ENCODE data around the gene UGT1A4. TPM values are rescaled to one million over a fixed set of nuclear protein-coding genes. Genes with fewer than 3 reads are reported as not detected.

The UGT1A4 gene
- total RNA-seq, 1 donor from 2014 or later: not detected

GRCh38 chr2:233764761-233765160, 46.2 kb downstream of the UGT1A4 start:
- TF ChIP-seq CTCF (IDR thresholded peaks at IDR 0.05): no peak
- no peaks in the 10 kb centered on the region for H3K36me3 ChIP-seq
- intact Hi-C loops (cut with DNase I): no loop called here
- no peak overlapping the region for H3K4me3 ChIP-seq
- DNase-seq (no peak), ATAC-seq (no peak)
- no peaks in the 10 kb centered on the region for H3K4me1 ChIP-seq
- H3K27me3 ChIP-seq: no peaks in the 10 kb centered on the region
- H3K27ac ChIP-seq: no peak overlapping the region
- H3K9me3 ChIP-seq: no peaks in the 10 kb centered on the region

GRCh38 chr2:233766416-233766815, 47.9 kb downstream of the UGT1A4 start:
- no peaks in the 10 kb centered on the region for H3K9me3 ChIP-seq

GRCh38 chr2:233768076-233768475, 49.5 kb downstream of the UGT1A4 start:
- no peak overlapping the region for H3K4me3 ChIP-seq
- ATAC-seq (no peak), DNase-seq (no peak)
- intact Hi-C loops (cut with DNase I): no loop called here
- H3K36me3 ChIP-seq: no peaks in the 10 kb centered on the region
- H3K4me1 ChIP-seq: no peaks in the 10 kb centered on the region
- no peaks in the 10 kb centered on the region for H3K9me3 ChIP-seq
- H3K27ac ChIP-seq: no peak overlapping the region
- H3K27me3 ChIP-seq: no peaks in the 10 kb centered on the region
- TF ChIP-seq CTCF (IDR thresholded peaks at IDR 0.05): no peak

More at GRCh38 chr2:233766416-233766815, 47.9 kb downstream of the UGT1A4 start:
- Histone ChIP-seq H3K27me3 (no peaks in the 10 kb centered on the region), H3K36me3 (no peaks in the 10 kb centered on the region), H3K4me1 (no peaks in the 10 kb centered on the region), H3K4me3 (no peak overlapping the region), H3K27ac (no peak overlapping the region)
- TF ChIP-seq CTCF (IDR thresholded peaks at IDR 0.05): no peak
- DNase-seq (no peak), ATAC-seq (no peak)
- intact Hi-C loops (cut with DNase I): no loop called here

GRCh38 chr2:233769260-233769659, 50.7 kb downstream of the UGT1A4 start:
- H3K27ac ChIP-seq: no peak overlapping the region
- intact Hi-C loops (cut with DNase I): no loop called here
- ATAC-seq: no peak
- no peak for TF ChIP-seq CTCF (IDR thresholded peaks at IDR 0.05)
- no peaks in the 10 kb centered on the region for H3K4me1 ChIP-seq
- H3K27me3 ChIP-seq: no peaks in the 10 kb centered on the region
- H3K36me3 ChIP-seq: no peaks in the 10 kb centered on the region
- no peaks in the 10 kb centered on the region for H3K9me3 ChIP-seq
- DNase-seq: no peak
- no peak overlapping the region for H3K4me3 ChIP-seq

GRCh38 chr2:233772153-233772552, 53.6 kb downstream of the UGT1A4 start:
- Histone ChIP-seq H3K27me3 (no peaks in the 10 kb centered on the region), H3K27ac (no peak overlapping the region), H3K4me3 (no peak overlapping the region), H3K36me3 (no peaks in the 10 kb centered on the region), H3K9me3 (no peaks in the 10 kb centered on the region), H3K4me1 (no peaks in the 10 kb centered on the region)
- no peak for ATAC-seq
- no peak for DNase-seq
- no peak for TF ChIP-seq CTCF (IDR thresholded peaks at IDR 0.05)
- intact Hi-C loops (cut with DNase I): no loop called here

GRCh38 chr2:233772583-233772982, 54.0 kb downstream of the UGT1A4 start:
- no peaks in the 10 kb centered on the region for H3K4me1 ChIP-seq
- no peak for DNase-seq
- H3K9me3 ChIP-seq: no peaks in the 10 kb centered on the region

More at GRCh38 chr2:233772583-233772982, 54.0 kb downstream of the UGT1A4 start:
- Histone ChIP-seq H3K36me3 (no peaks in the 10 kb centered on the region), H3K27me3 (no peaks in the 10 kb centered on the region), H3K4me3 (no peak overlapping the region), H3K27ac (no peak overlapping the region)
- intact Hi-C loops (cut with DNase I): no loop called here
- no peak for TF ChIP-seq CTCF (IDR thresholded peaks at IDR 0.05)
- no peak for ATAC-seq

All from upper lobe of right lung (tissue), 1 donor.